HepG2 (cell line): ENCODE data around the gene H1-8. TPM values are rescaled to one million over a fixed set of nuclear protein-coding genes. Genes with fewer than 3 reads are reported as not detected.

Experiments used
- ATAC-seq: fragments of 200-7000 bp; cut with Tn5 transposase; 3 replicates; pipeline ENCODE4 v1.9.1; 2020; ENCODE audit warnings: mild to moderate bottlenecking, moderate library complexity
- BruUV-seq: library from RNA; stranded (reverse); fragments of 400-500 nt; replicated peaks from 2 replicates; lab custom pipeline; 2021; lab: Mats Ljungman, UMichigan
- CTCF ChIA-PET: fragments of 300-600 bp; formaldehyde crosslinking; extraction: SDS; loops from one replicate; lab custom pipeline; 2021; ENCODE audit warnings: low total read pairs, inconsistent platforms, low intra/inter-chr PET ratio; lab: Yijun Ruan, JAX
- POLR2A ChIA-PET: fragments of 350-600 bp; sonication (Branson Sonifier 250); formaldehyde crosslinking; loops from one replicate; lab custom pipeline; 2020; ENCODE audit warnings: antibody characterized with exemption, inconsistent platforms; lab: Yijun Ruan, JAX
- DNase-seq: peaks from one replicate; pipeline ENCODE4 v3.0.0-alpha.2; 2015; ENCODE audit warnings: low spot score
- FAIRE-seq: peaks from 3 replicates; lab custom pipeline; 2011; peaks lifted over from hg19 to GRCh38; lab: Jason Lieb, UNC
- H2AFZ ChIP-seq: one replicate; pipeline ENCODE4 v1.6.1; 2011; ENCODE audit warnings: low read length, inconsistent platforms
- H3K27ac ChIP-seq: fragments of 300-600 bp; 3 replicates; pipeline ENCODE4 v1.8.0; 2011; ENCODE audit warnings: mixed run types, mild to moderate bottlenecking, mixed read lengths, low read length, inconsistent platforms; ENCODE audit not compliant: insufficient read depth; ENCODE audit errors: extremely low read length
- H3K27me3 ChIP-seq, 2 experiments: fragments of 200-600 bp in 1 of 2; 2 replicates in 1 of 2; 3 replicates in 1 of 2; pipeline versions ENCODE4 v1.6.0 to v1.8.0; 2011; ENCODE audit warnings: low read length in 2 of 2, mild to moderate bottlenecking in 2 of 2, moderate library complexity in 2 of 2, inconsistent platforms in 1 of 2; ENCODE audit not compliant: insufficient read depth in 2 of 2, control insufficient read depth in 1 of 2
- H3K36me3 ChIP-seq, 2 experiments: fragments of 200-600 bp in 1 of 2; replicated peaks in 1 of 2; 2 replicates in 1 of 2; 3 replicates in 1 of 2; pipeline versions ENCODE4 v1.5.1 to v1.8.0; 2011; ENCODE audit warnings: low read length in 2 of 2, inconsistent platforms in 1 of 2; ENCODE audit not compliant: insufficient read depth in 2 of 2, control insufficient read depth in 1 of 2
- H3K4me1 ChIP-seq: 2 replicates; pipeline ENCODE4 v1.5.1; 2012; ENCODE audit warnings: low read length, inconsistent platforms; ENCODE audit not compliant: insufficient read depth
- H3K4me2 ChIP-seq: 2 replicates; pipeline ENCODE4 v1.6.0; 2011; ENCODE audit warnings: low read depth, low read length, inconsistent platforms
- H3K4me3 ChIP-seq, 3 experiments: fragments of 200-600 bp in 1 of 3; sonication (generic), shearing (Covaris generic) in 1 of 3; replicated peaks in 1 of 3; 2 replicates each; pipeline ENCODE4 v1.5.1; 2011 to 2016; ENCODE audit warnings: low read length in 3 of 3, inconsistent platforms in 2 of 3, low read depth in 2 of 3, mild to moderate bottlenecking in 2 of 3, control low read depth in 1 of 3, mixed read lengths in 1 of 3; ENCODE audit not compliant: insufficient read depth in 1 of 3
- H3K79me2 ChIP-seq: one replicate; pipeline ENCODE4 v1.6.1; 2011; ENCODE audit warnings: low read length, inconsistent platforms; ENCODE audit not compliant: insufficient read depth
- H3K9ac ChIP-seq: 2 replicates; pipeline ENCODE4 v1.6.0; 2011; ENCODE audit warnings: mild to moderate bottlenecking, low read depth, low read length, inconsistent platforms; ENCODE audit not compliant: insufficient read depth
- H3K9me3 ChIP-seq: 2 replicates; pipeline ENCODE4 v1.5.1; 2012; ENCODE audit warnings: mild to moderate bottlenecking, low read length
- H4K20me1 ChIP-seq: 2 replicates; pipeline ENCODE4 v1.6.0; 2011; ENCODE audit warnings: inconsistent platforms, mild to moderate bottlenecking, low read length, moderate library complexity; ENCODE audit not compliant: insufficient read depth
- YY1 ChIP-seq: IDR thresholded peaks from 2 replicates; pipeline ENCODE4 v1.6.1; 2011; ENCODE audit warnings: low read length, low read depth, moderate library complexity, mild to moderate bottlenecking; ENCODE audit not compliant: insufficient read depth, insufficient replicate concordance
- WGBS: methylation state at CpG from one replicate; pipeline ENCODE4 v1.1.6; 2017; ENCODE audit warnings: low lambda C conversion rate; 5-methylcytosine and 5-hydroxymethylcytosine counted together
- in situ Hi-C: cut with HindIII; loops from 2 replicates; pipeline ENCODE4 v1.10.0; 2017; ENCODE audit warnings: low pct_unique_long_range_greater_than_20kb; ENCODE audit not compliant: extremely low pct_ligation_motif_present
- intact Hi-C: fragments of 100-400 bp; cut with micrococcal nuclease; formaldehyde crosslinking; loops from one replicate; pipeline ENCODE4 v1.10.0; 2022; ENCODE audit not compliant: unreplicated experiment
- polyA plus RNA-seq, 8 experiments: library from polyadenylated mRNA; depleted of rRNA in 3 of 8; stranded (reverse) in 7 of 8; unstranded in 1 of 8; fragments of >200 nt; fragmentation: Illumina TruSeq in 4 of 8; extraction: Trizol in 4 of 8; gene quantifications; 2 replicates each; pipeline versions ENCODE4 v1.2.1 to v1.2.3, GENCODE V29; 2011 to 2016; ENCODE audit warnings: low read depth in 4 of 8, missing spikeins in 1 of 8, mixed read lengths in 1 of 8; ENCODE audit not compliant: insufficient read depth in 1 of 8
- total RNA-seq, 5 experiments: library from RNA; depleted of rRNA; stranded (reverse); fragments of >200 nt; fragmentation: Illumina TruSeq; extraction: Trizol; gene quantifications; 2 replicates each; pipeline ENCODE4 v1.2.3, GENCODE V29; 2016; ENCODE audit warnings: low read depth in 1 of 5
- TF ChIP-seq, protein P1 (sequence below): sonication (generic); formaldehyde crosslinking; IDR thresholded peaks from 2 replicates; pipeline ENCODE4 v1.5.0; 2020; ENCODE audit warnings: missing genetic modification reagents, mild to moderate bottlenecking, borderline replicate concordance
- TF ChIP-seq, protein P2 (sequence below): sonication (generic); formaldehyde crosslinking; IDR thresholded peaks from 2 replicates; pipeline ENCODE4 v1.9.0; 2021; ENCODE audit warnings: missing genetic modification reagents, borderline replicate concordance
- TF ChIP-seq, protein P3 (sequence below): sonication (generic); formaldehyde crosslinking; IDR thresholded peaks from 2 replicates; pipeline ENCODE4 v1.5.0; 2020; ENCODE audit warnings: mild to moderate bottlenecking, missing genetic modification reagents, borderline replicate concordance

The H1-8 gene
- total and polyA plus RNA-seq, 2 of the 13 experiments (the other 11 are each of a cell fraction or from before 2014, with no cell fraction given), result 0.08 TPM; not detected in 1

DNA sequence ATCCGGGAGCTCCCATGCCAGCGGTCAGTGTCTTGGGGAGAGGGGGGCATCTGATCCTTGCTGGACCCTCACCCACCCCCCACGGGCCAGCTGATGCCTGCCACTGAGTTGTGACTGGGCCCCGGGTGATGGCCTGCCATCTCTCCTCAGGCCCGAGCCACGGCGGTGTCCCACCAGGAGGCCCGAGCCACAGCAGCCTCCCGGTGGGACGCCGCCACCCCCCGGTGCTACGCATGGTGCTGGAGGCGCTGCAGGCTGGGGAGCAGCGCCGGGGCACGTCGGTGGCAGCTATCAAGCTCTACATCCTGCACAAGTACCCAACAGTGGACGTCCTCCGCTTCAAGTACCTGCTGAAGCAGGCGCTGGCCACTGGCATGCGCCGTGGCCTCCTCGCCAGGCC is 4.3 kb downstream of the H1-8 start:
- ChIA-PET POLR2A (interaction anchor here (1.4 kb wide), 1 partner anchor 12 kb away, joined by 6 read pairs; no protein-coding TSS in a partner anchor), CTCF (no interaction called here)
- no peak overlapping the region for H3K4me2 ChIP-seq
- H2AFZ ChIP-seq, result no peak overlapping the region
- intact Hi-C loops, result no loop called here
- FAIRE-seq (no peak), DNase-seq (no peak), ATAC-seq (no peak)
- peaks cover 0 to 8% of the 10 kb centered on the region in 2 experiments; a peak in 1 of 5 replicates for H3K27me3 ChIP-seq
- TF ChIP-seq, protein P1, sequence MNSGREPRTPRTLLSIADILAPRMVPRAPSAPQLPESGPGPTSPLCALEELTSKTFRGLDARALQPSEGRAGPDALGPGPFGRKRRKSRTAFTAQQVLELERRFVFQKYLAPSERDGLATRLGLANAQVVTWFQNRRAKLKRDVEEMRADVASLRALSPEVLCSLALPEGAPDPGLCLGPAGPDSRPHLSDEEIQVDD, result no peak
- TF ChIP-seq, protein P2, sequence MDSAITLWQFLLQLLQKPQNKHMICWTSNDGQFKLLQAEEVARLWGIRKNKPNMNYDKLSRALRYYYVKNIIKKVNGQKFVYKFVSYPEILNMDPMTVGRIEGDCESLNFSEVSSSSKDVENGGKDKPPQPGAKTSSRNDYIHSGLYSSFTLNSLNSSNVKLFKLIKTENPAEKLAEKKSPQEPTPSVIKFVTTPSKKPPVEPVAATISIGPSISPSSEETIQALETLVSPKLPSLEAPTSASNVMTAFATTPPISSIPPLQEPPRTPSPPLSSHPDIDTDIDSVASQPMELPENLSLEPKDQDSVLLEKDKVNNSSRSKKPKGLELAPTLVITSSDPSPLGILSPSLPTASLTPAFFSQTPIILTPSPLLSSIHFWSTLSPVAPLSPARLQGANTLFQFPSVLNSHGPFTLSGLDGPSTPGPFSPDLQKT (CRISPR knock-in tag), result no peak
- H3K27ac ChIP-seq, result no peak overlapping the region
- peaks cover 42% of the 10 kb centered on the region for H3K4me1 ChIP-seq
- H3K4me3 ChIP-seq, result no peak overlapping the region
- 96% methylated on average over 2 of the region's 24 CpGs for WGBS
- in situ Hi-C loops, result no loop called here
- no peak overlapping the region for H3K9ac ChIP-seq
- H3K36me3 ChIP-seq, result no peaks in the 10 kb centered on the region
- no TSS peak for BruUV-seq
- no peaks in the 10 kb centered on the region for H3K79me2 ChIP-seq
- no peaks in the 10 kb centered on the region for H3K9me3 ChIP-seq
- H4K20me1 ChIP-seq, result no peaks in the 10 kb centered on the region

DNA sequence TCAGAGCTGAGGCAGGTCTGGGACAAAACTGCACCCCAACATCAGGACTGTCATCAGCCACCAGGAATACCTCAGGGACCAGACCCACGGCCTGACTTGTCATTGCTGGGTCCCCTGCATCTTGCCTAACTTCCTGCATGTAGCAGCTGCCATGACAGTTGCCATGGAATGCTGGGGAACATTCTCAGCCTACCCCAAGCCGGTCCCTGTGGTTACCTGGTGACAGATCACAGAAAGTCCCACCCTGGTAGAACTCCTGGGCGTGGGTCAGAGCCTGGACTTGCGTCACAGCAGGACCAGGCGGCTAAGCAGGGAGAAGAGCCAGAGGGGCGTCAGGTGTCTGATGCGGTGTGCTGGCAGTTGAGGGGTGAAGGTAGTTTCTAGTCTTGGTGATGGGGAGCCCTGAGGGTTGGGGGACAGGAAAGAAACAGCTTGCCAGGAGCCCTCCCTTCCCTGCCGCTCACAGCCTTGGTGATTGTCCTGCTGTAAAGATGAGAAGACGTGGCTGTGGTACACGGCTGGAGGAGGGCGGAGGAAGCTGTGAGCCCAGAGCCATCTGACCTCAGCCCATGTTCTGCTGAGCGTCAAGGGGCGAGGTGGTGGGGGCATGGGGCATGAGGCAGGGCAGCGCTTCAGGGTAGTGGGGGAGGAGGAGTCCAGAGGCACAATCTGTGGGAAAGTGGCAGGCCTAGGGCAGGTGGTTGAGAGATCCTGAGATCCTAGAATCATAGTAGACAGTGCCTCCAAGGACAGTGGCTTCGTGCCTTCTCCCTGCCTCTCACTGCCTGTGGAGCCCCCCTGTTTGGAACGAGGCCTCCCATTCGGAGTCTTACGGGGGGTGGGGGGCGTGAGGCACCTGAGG is 5.4 kb downstream of the H1-8 start:
- Histone ChIP-seq H3K9ac (no peak overlapping the region), H3K27me3 (0 out of 5 replicates have a peak, but pooled peaks cover 0 to 4% of the 10 kb centered on the region in 2 experiments), H3K4me3 (no peak overlapping the region; a peak in 1 of 6 replicates), H3K27ac (no peak overlapping the region), H3K79me2 (no peaks in the 10 kb centered on the region), H3K36me3 (no peaks in the 10 kb centered on the region), H3K4me1 (peaks cover 52% of the 10 kb centered on the region), H2AFZ (no peak overlapping the region), H3K9me3 (no peaks in the 10 kb centered on the region), H4K20me1 (no peaks in the 10 kb centered on the region), H3K4me2 (peak overlapping the region; percentile 35; the same call in 1 of the 2 replicates)
- in situ Hi-C loops (no loop called here), intact Hi-C loops (no loop called here)
- FAIRE-seq, result no peak
- peak; percentile 4; the same call in 2 of the 3 replicates for ATAC-seq
- 48% methylated on average over 17 of the region's 19 CpGs for WGBS
- CTCF ChIA-PET, result no interaction called here
- DNase-seq, result peak; percentile 12
- no TSS peak for BruUV-seq
- POLR2A ChIA-PET, result interaction anchor here (1.4 kb wide), 1 partner anchor 14 kb away, joined by 6 read pairs; no protein-coding TSS in a partner anchor
- TF ChIP-seq YY1, result peak; percentile 19
- TF ChIP-seq, protein P3, sequence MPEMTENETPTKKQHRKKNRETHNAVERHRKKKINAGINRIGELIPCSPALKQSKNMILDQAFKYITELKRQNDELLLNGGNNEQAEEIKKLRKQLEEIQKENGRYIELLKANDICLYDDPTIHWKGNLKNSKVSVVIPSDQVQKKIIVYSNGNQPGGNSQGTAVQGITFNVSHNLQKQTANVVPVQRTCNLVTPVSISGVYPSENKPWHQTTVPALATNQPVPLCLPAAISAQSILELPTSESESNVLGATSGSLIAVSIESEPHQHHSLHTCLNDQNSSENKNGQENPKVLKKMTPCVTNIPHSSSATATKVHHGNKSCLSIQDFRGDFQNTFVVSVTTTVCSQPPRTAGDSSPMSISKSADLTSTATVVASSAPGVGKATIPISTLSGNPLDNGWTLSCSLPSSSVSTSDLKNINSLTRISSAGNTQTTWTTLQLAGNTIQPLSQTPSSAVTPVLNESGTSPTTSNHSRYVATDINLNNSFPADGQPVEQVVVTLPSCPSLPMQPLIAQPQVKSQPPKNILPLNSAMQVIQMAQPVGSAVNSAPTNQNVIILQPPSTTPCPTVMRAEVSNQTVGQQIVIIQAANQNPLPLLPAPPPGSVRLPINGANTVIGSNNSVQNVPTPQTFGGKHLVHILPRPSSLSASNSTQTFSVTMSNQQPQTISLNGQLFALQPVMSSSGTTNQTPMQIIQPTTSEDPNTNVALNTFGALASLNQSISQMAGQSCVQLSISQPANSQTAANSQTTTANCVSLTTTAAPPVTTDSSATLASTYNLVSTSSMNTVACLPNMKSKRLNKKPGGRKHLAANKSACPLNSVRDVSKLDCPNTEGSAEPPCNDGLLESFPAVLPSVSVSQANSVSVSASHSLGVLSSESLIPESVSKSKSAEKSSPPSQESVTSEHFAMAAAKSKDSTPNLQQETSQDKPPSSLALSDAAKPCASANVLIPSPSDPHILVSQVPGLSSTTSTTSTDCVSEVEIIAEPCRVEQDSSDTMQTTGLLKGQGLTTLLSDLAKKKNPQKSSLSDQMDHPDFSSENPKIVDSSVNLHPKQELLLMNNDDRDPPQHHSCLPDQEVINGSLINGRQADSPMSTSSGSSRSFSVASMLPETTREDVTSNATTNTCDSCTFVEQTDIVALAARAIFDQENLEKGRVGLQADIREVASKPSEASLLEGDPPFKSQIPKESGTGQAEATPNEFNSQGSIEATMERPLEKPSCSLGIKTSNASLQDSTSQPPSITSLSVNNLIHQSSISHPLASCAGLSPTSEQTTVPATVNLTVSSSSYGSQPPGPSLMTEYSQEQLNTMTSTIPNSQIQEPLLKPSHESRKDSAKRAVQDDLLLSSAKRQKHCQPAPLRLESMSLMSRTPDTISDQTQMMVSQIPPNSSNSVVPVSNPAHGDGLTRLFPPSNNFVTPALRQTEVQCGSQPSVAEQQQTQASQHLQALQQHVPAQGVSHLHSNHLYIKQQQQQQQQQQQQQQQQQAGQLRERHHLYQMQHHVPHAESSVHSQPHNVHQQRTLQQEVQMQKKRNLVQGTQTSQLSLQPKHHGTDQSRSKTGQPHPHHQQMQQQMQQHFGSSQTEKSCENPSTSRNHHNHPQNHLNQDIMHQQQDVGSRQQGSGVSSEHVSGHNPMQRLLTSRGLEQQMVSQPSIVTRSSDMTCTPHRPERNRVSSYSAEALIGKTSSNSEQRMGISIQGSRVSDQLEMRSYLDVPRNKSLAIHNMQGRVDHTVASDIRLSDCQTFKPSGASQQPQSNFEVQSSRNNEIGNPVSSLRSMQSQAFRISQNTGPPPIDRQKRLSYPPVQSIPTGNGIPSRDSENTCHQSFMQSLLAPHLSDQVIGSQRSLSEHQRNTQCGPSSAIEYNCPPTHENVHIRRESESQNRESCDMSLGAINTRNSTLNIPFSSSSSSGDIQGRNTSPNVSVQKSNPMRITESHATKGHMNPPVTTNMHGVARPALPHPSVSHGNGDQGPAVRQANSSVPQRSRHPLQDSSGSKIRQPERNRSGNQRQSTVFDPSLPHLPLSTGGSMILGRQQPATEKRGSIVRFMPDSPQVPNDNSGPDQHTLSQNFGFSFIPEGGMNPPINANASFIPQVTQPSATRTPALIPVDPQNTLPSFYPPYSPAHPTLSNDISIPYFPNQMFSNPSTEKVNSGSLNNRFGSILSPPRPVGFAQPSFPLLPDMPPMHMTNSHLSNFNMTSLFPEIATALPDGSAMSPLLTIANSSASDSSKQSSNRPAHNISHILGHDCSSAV, result no peak
